GM19463 (cell line): ENCODE results near the gene PRPH.
"Not testable (repeated sequence)": the region's sequence is repeated elsewhere in the genome, so short reads cannot be mapped to it uniquely, and the experiment has no call there.

Source experiments
- ATAC-seq: cut with Tn5 transposase; IDR thresholded peaks from one replicate; pipeline ENCODE4 v1.9.1; 2021; ENCODE audit warnings: mild to moderate bottlenecking, moderate library complexity; ENCODE audit not compliant: unreplicated experiment

Gene PRPH

GRCh38 chr12:49331380-49332222 is 36.7 kb downstream of the PRPH start:
- ATAC-seq = no peak

DNA sequence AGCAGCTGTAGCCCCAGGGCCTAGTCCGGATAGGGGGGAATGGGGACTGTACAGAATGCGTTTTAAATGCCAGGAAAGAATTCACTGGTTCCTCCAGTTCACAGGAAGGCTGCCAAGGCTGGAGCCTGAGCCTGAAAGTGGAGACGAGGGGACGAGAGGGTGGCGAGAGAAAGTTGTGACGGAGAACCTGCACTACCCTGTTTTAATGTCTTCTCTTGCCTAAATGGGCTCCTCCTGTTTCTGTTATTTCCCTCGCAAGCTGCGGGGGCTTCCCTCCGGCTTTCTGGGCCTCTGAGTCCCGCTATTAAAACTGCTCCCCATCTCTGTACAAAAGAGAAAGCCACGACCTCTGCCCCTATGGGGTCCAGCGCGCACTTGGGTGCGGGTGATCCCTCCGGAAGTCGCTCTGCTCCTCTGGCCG is 37.5 kb downstream of the PRPH start:
- ATAC-seq = no peak

GRCh38 chr12:49332891-49333371 is 38.0 kb downstream of the PRPH start:
- ATAC-seq = no peak

DNA sequence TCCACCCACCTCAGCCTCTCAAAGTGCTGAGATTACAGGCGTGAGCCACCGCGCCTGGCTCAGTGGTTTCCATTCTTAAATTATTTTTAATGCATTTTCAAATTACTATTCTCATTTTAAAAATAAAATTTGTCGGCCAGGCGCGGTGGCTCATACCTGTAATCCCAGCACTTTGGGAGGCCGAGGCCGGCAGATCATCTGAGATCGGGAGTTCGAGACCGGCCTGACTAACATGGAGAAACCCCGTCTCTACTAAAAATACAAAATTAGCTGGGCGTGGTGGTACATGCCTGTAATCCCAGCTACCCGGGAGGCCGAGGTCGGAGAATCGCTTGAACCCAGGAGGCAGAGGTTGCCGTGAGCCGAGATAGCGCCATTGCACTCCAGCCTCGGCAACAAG is 38.8 kb downstream of the PRPH start:
- not testable (repeated sequence) for ATAC-seq

DNA sequence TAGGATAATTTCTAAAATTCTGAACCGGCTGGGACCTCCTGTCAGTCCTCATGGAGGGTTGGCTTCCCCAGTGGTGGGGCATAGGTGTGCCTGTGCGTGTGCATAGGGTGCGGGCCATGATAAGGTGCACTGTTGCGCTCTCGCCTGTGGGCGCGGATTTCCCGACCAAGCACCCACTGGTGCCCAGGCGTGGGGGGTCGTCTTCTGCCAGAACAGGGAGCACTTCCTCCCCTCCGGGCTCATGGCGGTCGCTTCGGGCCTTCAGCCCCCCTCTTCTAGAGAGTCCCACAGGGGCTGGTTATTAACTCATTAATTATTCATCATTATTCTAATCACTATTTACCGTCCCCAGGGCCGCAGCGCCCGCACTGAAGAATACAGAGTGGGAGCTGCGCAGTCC is 39.3 kb downstream of the PRPH start:
- no peak for ATAC-seq

DNA sequence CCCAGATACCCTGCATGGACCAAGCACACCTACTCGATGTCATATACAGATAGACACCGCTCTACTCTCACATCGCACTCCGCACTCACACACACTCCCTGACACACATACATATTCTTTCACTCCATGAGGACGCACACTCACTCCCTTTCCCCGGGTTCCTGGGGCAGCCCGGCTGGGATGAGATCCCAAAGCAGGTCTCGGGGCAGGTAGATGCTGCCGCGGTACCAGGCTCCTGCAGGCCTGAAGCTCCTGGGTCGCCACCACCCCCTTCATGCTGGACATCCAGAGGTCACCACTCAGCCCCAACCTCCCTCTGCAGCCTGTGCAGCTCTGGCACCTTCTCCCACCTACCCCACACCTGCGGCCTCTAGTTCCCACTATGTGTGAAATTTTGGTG is 39.7 kb downstream of the PRPH start:
- no peak for ATAC-seq

- no peak for ATAC-seq
Observed at GRCh38 chr12:49335118-49335954, 40.4 kb downstream of the PRPH start.

DNA sequence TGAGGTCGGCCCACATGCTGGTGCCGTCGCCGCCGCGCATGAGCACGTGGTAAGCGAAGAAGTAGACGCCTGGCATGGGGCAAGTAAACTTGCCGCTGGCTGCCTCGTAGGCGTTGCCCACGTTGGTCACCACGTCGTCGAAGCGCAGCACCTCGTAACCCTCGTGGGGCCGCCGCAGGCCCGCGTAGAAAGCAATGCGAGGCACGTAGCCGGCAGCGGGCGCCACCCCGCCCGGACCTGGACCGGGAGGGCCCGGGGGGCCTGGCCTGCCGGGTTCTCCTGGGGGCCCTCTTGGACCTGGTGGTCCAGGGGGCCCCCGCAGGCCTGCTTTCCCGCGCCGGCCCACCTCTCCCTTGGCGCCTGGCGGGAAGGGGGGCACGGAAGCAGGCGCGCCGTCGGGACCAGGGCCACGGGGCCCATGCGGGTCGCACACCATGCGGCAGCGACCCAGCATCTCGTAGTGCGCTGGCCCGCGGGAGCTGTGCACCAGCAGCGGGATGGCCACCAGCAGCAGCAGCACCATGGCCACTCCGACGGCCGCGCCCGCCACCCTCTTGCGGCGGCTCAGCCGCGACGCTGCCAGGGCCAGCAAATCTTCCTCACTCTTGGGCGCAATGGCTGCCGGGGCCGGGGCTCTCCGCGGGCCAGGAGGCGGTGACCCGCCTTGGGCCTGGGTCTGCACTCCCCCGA is 41.2 kb downstream of the PRPH start:
- ATAC-seq = no peak

DNA sequence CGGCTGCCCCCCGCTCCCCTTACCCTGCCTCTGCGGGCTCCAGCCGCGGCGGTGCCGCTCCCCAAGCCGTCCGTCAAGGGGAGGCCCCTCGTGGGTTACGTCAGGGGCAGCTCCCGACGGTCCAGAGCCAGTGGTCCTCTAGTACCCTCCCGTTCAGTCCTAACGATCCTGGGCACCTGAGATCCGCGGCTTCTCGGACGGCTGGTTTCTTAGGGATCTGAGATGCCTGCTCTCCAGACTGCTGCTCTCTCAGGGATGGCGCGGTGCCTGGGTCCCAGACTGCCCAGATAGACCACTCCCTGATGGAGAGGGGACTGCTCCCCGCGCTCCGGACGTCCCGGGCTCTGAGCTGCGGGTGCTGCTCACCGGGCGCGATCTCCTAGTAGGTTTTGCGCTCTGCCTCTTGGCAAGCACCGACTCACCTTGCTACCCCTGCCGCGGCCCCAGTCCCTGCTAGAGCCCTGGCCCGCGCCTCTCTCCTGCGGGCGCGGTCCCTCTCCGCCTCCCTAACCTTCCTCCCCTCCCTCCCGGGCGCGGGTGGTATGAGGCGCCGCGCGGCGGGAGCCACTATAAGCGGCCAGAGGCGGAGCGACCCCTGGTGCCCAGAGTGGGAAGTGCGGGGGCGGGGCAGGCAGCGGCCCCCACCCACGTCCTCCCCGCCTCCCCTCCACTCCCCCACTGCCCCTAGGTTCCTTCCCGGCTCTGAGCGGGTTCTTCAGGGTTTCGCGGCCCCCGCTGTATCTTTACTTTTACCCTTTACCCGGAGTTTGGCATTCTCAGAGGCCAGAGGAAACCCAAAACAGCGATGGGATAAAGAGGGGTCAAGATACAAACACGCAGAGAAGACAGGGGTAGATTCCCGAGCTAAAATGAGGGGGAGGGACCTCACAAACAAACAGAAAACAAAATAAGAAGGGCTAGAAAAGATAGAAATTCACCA is 42.0 kb downstream of the PRPH start, which contains the start of gene C1QL4:
Gene C1QL4 (minus strand): TSS at position 544 of the 940 bp plus-strand sequence. CDS start 711 bp downstream, outside the sequence.
- peak; percentile 77 for ATAC-seq

GRCh38 chr12:49338830-49339463 is 44.0 kb downstream of the PRPH start:
- ATAC-seq = no peak

- no peak for ATAC-seq
Observed at GRCh38 chr12:49339464-49339861, 44.5 kb downstream of the PRPH start.

GRCh38 chr12:49340095-49340870 is 45.3 kb downstream of the PRPH start:
- no peak for ATAC-seq

DNA sequence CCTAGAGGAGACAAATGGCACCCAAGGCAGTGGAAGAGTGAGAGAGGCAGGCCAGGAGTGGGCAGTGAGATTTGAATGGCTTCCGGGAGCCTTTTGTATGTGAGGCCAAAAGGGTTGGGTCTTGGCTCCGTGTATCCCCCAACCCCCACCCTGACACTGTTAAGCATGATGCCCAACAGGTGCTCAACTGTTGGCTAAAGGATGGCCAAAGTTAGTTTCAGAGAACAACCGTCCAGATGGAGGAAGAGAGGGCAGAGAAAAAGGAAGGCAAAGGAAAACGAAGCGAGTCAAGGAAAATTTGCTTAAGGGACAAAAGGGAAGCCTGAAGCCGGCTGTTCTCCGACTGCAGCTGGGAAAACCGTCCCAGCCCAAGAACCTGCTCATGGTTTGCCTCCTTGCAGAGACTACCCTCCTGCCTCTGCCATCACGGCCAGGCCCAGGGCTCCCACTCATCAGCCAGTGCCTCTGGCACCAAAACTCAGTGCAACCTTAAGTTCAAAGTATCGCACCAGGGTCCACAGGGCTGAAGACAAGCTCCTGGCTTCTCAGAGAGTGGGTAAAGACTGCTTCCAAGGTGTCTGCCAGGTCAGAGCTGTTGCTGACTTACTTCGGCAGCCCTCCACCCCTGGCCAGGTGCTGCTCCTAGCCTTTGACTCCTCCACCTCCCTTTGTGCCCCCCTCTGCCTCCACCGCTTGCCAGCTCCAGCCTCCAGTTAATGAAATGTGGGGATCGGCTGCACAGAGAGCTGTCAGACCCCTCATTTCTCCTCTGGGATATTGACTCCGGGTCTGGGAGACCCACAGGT is 46.2 kb downstream of the PRPH start:
- no peak for ATAC-seq

GRCh38 chr12:49341777-49342065 is 46.8 kb downstream of the PRPH start:
- no peak for ATAC-seq

GRCh38 chr12:49342066-49342913 is 47.3 kb downstream of the PRPH start:
- peak; percentile 60 for ATAC-seq

GRCh38 chr12:49342914-49343731 is 48.2 kb downstream of the PRPH start:
- no peak for ATAC-seq
